ENCODE data around the gene RHBG. TPM values are rescaled to one million over a fixed set of nuclear protein-coding genes. Genes with fewer than 3 reads are reported as not detected.

RHBG gene
- total RNA-seq, 1 donor from 2014 or later: not detected

- intact Hi-C loops (cut with micrococcal nuclease): no loop called here
These were observed 33.5 kb downstream of the RHBG start for GRCh38 chr1:156402331-156403020.

DNA sequence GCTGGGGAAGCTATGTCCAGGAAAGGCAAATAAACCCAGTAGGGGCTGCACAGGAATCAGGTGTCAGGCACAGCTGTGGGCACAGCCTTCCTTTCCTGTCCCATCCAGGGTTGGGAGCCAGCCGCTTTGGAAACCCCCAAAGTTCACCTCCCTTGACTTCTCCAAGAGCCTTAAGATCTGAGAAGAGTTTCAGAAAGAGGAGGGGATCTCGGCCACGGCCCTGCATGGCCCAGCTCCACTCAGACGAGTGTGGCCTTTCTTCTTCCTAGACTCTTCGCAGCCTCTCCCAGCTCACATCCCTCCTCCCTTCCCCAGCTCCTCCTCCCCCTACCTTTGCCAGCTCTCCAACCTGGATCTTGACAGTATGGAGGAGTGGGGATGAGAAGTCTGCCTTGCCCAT lies 36.7 kb downstream of the RHBG start:
- intact Hi-C loops (cut with micrococcal nuclease): no loop called here

DNA sequence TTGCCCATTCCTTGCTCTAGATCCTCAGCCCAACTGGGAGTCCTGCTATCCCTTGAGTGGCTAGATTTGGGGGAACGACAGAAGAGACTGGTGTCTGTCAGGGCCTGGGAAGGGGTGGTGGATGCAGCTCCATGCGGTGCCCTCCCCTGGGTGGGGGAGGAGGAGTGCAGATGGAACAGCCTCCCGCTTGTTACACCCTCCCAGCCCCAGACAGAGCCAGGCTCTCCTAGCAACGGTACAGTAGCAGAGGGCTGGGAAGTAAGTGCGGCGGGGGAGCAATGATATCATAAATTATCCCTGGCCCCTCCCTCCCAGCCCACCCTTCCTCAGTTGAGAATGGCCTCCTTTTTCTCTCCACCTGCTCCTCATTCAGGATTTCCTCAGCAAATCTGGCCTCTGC lies 37.2 kb downstream of the RHBG start:
- intact Hi-C loops (cut with micrococcal nuclease): no loop called here

DNA sequence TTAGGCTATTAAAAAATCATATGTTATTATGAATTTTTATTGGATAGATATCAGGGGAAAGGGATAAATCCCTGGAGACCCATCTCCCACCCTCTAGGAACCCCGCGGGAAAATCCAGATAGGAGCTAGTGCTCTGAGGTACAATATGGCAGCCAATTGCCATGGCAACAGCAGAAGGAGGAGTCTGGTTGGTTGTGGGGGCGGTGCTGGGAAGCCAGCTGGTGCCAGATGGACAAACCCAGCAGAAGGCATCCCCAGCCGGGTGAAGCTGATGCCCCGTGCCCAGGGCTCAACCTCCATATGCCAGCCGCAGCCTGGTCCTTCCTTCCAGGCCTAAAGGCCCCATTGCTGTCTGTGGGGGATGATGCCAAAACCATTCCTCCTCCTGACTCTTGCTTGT lies 38.3 kb downstream of the RHBG start:
- intact Hi-C loops (cut with micrococcal nuclease): no loop called here

DNA sequence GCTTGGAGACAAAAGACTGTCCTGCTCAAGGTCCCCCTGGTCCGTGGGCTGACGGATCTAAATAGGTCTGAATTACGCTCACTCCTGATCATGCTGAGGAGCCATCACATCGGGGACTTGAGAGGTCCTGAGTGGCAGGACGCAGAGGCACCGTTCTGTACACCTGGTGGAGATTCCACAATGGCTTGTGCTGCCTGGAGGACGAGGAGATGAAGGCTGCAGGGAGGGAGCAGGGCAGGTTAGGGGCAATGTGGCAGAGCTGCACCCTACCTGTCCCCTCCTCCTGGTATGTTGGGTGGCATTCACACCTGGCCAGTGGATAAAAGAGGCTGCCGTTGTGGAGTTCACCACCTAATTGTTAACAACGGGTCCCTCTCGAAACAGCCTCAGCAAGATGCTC lies 38.7 kb downstream of the RHBG start:
- intact Hi-C loops (cut with micrococcal nuclease): no loop called here

GRCh38 chr1:156409439-156409838 lies 40.4 kb downstream of the RHBG start:
- intact Hi-C loops (cut with micrococcal nuclease): no loop called here

DNA sequence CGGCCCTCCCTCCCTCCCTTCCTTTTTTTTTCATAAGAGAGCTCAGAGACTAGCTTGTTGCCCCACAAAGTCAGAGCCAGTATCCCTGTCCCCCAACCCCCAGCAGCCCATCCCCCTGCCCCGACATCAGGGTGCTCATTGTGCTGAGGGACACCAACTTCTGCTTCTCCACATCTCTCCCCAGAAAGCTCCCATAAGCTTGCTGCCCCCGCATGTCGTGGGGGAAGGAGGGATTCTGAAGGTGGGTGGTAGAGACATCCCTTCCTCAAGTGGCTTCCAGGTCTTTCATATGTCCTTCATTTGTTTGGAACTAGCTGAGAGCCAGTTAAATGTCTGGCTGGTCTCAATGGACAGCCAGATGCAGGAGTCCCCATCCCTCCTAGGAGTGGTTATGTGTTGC lies 41.2 kb downstream of the RHBG start:
- intact Hi-C loops (cut with micrococcal nuclease): no loop called here

GRCh38 chr1:156410740-156411139 lies 41.7 kb downstream of the RHBG start:
- intact Hi-C loops (cut with micrococcal nuclease): no loop called here

- intact Hi-C loops (cut with micrococcal nuclease): no loop called here
These were observed 43.8 kb downstream of the RHBG start for GRCh38 chr1:156412653-156413321.

DNA sequence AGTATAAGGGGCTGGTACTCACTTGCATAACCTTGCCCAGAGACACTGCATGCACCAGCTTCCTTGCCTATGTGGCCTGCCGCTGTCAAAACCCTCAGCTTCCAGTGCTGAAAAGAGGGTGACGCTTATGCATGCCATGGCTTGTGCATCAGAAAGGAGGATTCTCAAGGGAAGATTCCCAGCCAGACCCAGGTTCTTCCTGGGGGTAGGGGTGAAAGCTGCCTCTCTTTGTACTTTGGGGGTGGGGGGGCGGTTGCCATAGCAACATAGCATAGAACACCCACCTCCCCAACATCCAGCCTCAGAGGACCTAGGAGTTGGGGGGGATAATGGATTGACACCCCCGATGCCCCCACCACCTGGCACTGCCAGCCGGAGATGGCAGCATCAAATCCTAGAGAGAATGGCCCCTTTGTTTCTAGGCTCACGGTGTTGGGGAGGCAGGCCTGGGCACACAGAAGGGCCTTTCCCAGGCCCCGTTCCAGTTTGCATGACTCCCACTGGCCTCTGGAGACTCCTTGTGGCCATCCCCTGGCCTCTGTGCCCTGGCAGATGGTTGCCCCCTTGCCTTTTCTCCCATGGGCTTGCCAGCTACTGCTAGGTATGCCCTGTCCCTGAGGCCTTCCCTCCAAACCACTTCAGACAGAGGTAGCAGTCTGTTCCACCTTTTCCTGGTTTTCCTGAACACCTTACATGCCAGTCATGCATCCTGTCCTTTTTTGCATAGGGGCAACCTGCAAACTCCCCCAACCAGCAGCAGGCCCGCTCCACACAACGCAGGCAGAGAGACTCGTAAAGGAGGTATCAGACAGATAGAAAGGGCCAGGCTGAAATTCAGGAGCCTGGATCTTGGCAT lies 44.6 kb downstream of the RHBG start:
- intact Hi-C loops (cut with micrococcal nuclease): no loop called here

DNA sequence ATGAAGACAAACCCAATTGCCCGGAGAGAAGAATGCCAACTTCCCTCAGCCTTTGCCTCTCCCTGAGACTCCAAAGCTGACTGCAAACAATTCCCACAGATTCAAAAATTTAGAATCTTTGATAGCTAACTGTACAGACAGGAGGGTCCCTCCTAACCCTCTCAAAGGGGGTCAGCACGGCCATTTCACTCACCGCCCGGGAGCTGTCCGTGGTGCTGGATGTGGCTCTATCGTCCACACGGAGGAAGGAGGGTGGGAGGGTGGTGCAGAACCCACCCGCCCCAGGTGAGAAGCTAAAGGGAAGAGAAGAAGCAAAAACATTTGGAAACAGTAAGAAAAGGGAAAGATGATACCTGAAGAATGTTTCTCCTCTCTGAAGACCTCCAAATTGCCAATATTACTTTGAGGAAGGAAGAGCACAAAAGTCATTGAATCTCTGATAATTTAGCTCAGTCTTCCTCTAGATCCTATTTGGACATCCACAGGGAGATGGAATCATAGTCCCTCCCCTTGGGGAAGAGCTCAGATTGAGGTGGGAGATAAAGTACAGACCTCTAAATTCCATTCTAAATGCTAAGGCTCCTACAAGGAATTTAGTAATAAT lies 45.6 kb downstream of the RHBG start:
- intact Hi-C loops (cut with micrococcal nuclease): no loop called here

- intact Hi-C loops (cut with micrococcal nuclease): no loop called here
These were observed 48.0 kb downstream of the RHBG start for GRCh38 chr1:156416993-156417392.

DNA sequence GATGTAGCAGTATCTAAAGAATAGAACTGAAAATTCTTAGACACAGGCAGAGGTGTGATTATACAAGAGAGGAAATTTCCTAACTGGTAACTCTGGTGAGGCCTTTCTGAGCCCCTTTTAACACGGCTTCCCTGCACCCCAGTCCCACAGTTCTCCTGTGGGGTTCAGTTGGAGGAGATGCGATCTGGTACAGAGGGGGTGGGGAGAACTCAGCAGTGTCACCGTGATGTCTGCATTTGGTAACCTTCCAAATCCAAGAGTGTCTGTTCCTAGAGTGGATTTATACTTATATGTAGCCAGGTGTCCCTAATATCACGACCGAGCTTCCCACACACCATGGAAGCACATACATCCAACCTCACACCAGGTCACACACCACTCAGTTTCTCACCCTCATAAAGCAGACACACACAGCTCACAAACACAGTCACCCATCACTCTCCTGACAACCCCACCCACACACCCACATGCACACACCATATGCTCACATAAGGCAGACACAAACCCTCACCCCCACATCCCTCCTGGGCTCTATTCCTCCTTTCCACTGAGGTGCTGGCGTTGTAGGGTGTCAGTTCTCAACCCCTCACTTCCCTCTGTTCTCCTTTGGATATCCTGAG lies 48.5 kb downstream of the RHBG start:
- intact Hi-C loops (cut with micrococcal nuclease): no loop called here

- intact Hi-C loops (cut with micrococcal nuclease): no loop called here
These were observed 49.5 kb downstream of the RHBG start for GRCh38 chr1:156418416-156419070.

DNA sequence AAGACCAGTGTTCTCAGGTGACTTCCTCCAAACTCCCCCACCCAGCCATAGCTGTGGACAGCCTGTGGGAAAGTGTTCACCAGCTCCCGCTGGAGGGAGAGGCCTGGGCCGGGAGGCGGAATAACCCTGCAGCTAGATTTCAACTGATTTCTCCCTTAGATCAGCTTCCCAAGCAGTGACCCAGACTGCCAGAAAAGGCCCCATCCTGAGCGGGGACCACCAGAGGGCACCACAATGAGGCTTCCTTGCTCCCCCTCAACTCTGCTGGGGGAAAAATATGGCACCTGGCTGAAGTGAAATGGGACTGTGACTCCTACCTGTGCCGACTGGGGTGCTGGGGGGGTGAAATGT lies 50.8 kb downstream of the RHBG start:
- intact Hi-C loops (cut with micrococcal nuclease): loop anchor here (1.0 kb wide), 2 partner anchors 13 to 37 kb away; no protein-coding TSS in a partner anchor

DNA sequence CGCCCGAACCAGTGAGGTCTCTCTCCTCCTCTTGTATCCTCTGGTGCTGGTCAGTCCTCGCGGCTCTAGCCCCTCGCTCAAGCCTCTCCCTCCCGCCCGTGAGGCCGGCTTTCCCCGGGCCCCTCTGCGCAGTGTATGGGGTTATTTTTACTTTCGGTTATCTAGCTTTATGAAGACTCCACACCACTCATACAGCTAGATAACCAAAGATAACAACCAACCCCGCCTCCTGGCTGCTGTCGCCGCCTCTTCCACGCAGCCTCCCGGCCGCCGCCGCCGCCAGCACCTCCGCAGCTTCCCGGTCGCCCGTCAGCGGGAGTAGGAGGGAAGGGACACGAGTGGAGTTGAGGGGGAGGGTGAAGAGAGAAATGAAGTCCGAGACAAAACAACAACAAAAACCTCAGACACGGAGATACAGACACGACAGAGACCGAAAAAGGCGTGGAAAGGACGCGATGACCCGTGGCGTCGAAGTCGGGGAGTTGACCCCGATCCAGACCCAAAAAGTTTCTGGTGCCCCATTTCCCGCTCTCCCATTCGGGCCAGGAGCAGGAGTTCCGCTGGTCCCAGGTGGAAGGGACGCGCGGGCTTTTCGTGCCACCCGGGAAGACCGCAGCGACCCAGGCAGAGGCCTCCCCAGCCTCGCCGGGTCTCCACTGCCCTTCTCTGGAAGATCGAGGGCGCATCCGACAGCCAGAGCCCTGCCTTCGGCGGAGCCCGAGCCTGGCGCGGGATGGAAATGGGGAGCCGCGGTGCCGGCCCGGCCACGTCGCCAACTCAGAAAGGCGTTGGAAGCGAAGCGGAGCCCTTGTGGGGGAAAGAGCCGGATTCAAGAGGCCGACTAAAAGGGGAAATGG lies 51.4 kb downstream of the RHBG start:
- intact Hi-C loops (cut with micrococcal nuclease): loop anchor here (1.0 kb wide), 2 partner anchors 13 to 37 kb away; no protein-coding TSS in a partner anchor

DNA sequence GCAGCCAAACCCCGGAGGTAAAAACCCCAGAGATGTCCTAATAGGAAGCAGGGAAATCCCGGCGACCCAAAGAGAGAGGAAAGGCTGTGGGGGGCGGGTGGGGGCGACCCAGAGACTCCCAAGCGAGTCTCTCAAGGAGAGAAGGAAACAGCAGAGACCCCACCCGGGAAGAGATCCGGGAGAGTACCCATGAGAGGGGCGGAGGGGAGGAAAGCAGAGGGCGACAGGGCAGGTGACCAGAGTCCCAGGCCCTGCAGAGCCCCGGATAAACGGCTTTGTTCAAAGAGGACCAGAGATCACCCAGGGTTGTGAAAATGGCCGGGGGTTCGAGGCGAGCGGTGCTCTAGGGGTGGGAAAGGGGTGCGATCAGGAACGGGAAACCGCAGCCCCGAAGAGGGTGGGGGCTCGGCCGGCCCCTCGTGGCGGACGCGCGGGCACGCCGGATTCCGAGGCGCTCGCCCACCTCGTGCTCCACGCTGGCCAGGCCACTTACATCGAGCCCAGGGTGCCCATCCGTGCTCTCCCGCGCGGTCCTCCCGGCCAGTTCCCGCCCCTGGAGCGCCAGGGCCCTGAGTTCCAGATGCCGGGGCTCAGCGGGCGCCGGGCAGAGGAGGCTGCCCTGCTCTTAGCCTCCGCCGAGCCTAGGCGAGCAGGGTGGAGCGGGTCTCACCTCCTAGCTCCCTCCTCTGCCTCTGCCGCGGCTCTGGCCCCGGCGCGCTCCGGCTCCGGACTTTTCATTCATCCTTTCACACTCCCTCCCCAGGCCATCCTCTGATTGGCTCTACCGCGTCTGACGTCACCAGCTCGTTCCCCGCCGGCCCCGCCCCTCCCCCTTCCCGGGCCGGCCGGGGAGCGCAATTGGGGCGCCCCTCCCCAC lies 52.3 kb downstream of the RHBG start:
- intact Hi-C loops (cut with micrococcal nuclease): no loop called here

DNA sequence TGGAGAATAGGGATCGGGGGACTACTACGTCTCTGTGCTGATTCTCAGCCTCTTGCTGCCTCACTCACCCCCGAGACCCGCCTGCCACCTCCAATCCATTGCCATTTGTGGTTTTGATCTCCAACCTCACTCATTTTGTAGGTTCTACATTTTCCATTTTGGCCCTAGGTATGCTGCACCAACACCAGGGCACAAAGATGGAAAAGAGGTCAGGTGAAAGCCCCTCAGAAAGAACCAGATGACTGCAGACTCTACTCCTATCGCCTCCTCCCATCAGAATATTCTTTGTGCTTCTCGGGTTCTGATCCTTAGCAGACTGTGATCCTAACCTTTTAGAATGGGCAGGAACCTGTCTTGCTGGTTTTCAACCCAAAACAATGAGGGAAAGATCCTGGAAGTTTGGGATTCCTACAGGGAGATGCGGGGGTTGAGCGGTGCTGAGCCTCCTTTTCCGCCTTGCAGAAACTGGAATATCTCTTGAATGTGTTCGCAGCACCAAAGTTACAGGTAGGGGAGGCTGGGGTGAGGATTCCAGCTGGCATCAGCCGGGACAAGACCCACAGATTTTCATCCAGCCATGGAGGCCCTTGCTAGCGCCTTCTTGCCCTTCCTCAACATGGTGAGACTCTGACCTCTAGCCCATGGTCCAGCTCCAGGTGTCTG lies 53.1 kb downstream of the RHBG start:
- intact Hi-C loops (cut with micrococcal nuclease): no loop called here

Measured in T-helper 1 cell treated with Interleukin-12 subunit alpha and Interleukin-12 subunit beta and Interleukin-4 antibody, amounts not matched to agents 30 ng/mL and 1 ng/mL, for 36 hours (primary cell).